HG02884 (cell line): ENCODE results near the gene MARCHF7.
A peak's percentile ranks its signal among the peaks of the same experiment; 100 is the strongest.
"Not testable (repeated sequence)": the region's sequence is repeated elsewhere in the genome, so short reads cannot be mapped to it uniquely, and the experiment has no call there.

Experiments used
- ATAC-seq: cut with Tn5 transposase; IDR thresholded peaks from one replicate; pipeline ENCODE4 v1.9.1; 2021; ENCODE audit warnings: mild to moderate bottlenecking, moderate library complexity; ENCODE audit not compliant: unreplicated experiment

Gene MARCHF7

GRCh38 chr2:159712143-159712928 is at the start of gene MARCHF7:
MARCHF7 (plus strand) TSS chr2:159712506; CDS start chr2:159729023, 16,517 bp downstream.
- ATAC-seq, result peak; percentile 84

- not testable (repeated sequence) for ATAC-seq
Observed at GRCh38 chr2:159667423-159667822, 44.9 kb upstream of the MARCHF7 start.

GRCh38 chr2:159671047-159671446 is 41.3 kb upstream of the MARCHF7 start:
- ATAC-seq, result no peak

- ATAC-seq, result no peak
Observed at GRCh38 chr2:159677654-159678053, 34.7 kb upstream of the MARCHF7 start.

- no peak for ATAC-seq
Observed at GRCh38 chr2:159680692-159681091, 31.6 kb upstream of the MARCHF7 start.

- ATAC-seq, result no peak
Observed at GRCh38 chr2:159683817-159684216, 28.5 kb upstream of the MARCHF7 start.

GRCh38 chr2:159684796-159685195 is 27.5 kb upstream of the MARCHF7 start:
- ATAC-seq, result no peak

- no peak for ATAC-seq
Observed at GRCh38 chr2:159694500-159695040, 17.7 kb upstream of the MARCHF7 start.

GRCh38 chr2:159695795-159696448 is 16.4 kb upstream of the MARCHF7 start:
- peak; percentile 58 for ATAC-seq

GRCh38 chr2:159703491-159703890 is 8.8 kb upstream of the MARCHF7 start:
- no peak for ATAC-seq

- ATAC-seq, result no peak
Observed at GRCh38 chr2:159706385-159706980, 5.8 kb upstream of the MARCHF7 start.

- no peak for ATAC-seq
Observed at GRCh38 chr2:159708066-159708760, 4.1 kb upstream of the MARCHF7 start.

GRCh38 chr2:159710601-159711180 is 1.6 kb upstream of the MARCHF7 start:
- ATAC-seq, result no peak

GRCh38 chr2:159711562-159712142 is 654 bp upstream of the MARCHF7 start:
- ATAC-seq, result no peak

GRCh38 chr2:159712929-159713420 is 669 bp downstream of the MARCHF7 start:
- no peak for ATAC-seq

GRCh38 chr2:159713631-159714246 is 1.4 kb downstream of the MARCHF7 start:
- no peak for ATAC-seq

- ATAC-seq, result no peak
Observed at GRCh38 chr2:159714247-159714930, 2.1 kb downstream of the MARCHF7 start.

- no peak for ATAC-seq
Observed at GRCh38 chr2:159715451-159715850, 3.1 kb downstream of the MARCHF7 start.

- not testable (repeated sequence) for ATAC-seq
Observed at GRCh38 chr2:159716409-159716808, 4.1 kb downstream of the MARCHF7 start.
